Measurements from ENCODE around the gene ALDH3B2.

DNA sequence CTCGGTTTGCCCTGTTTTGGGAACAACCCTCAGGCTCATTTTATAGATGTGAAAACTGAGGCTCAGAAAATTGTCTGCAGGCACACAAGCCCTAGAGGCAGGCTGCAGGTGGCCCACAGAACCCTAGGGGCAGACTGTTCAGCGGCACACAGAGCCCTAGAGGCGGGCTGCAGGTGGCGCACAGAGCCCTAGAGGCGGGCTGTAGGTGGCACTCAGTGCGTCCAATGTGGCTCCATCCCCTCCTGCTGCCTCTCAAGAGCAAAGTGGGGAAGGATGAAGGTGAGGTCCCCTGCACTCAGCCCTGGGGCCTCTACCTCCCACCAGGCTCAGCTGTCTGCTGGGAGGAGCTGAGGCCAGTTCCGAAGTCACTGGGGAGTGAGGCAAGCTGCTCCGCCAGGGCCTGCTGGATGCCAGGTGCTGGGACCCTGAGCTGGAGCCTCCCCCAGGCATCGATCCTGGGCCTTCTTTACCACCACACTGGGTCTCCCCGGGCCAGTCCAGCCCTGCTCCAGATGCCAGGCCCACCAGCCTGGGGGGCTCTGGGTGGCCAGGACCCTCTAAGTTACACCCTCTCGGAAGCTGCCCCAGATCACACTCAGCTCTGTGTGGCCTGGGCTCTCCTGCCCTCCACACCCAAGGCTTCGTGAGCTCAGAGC is 26.2 kb downstream of the ALDH3B2 start:
- TF ChIP-seq, protein P1, sequence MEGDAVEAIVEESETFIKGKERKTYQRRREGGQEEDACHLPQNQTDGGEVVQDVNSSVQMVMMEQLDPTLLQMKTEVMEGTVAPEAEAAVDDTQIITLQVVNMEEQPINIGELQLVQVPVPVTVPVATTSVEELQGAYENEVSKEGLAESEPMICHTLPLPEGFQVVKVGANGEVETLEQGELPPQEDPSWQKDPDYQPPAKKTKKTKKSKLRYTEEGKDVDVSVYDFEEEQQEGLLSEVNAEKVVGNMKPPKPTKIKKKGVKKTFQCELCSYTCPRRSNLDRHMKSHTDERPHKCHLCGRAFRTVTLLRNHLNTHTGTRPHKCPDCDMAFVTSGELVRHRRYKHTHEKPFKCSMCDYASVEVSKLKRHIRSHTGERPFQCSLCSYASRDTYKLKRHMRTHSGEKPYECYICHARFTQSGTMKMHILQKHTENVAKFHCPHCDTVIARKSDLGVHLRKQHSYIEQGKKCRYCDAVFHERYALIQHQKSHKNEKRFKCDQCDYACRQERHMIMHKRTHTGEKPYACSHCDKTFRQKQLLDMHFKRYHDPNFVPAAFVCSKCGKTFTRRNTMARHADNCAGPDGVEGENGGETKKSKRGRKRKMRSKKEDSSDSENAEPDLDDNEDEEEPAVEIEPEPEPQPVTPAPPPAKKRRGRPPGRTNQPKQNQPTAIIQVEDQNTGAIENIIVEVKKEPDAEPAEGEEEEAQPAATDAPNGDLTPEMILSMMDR (IDR thresholded peaks at IDR 0.05) = no peak
- no peak for TF ChIP-seq POLR2AphosphoS5 (IDR thresholded peaks at IDR 0.05)
